Ishikawa (cell line): ENCODE measurements around the gene TAP1.

Experiments used
- CEBPB ChIP-seq: IDR thresholded peaks from 2 replicates; pipeline ENCODE4 v1.6.1; 2012
- CREB1 ChIP-seq: IDR thresholded peaks from 2 replicates; pipeline ENCODE4 v1.6.1; 2012; ENCODE audit warnings: low read depth
- EGR1 ChIP-seq: IDR thresholded peaks from 2 replicates; pipeline ENCODE4 v1.6.1; 2012
- EP300 ChIP-seq: IDR thresholded peaks from 2 replicates; pipeline ENCODE4 v1.6.1; 2012; ENCODE audit warnings: borderline replicate concordance
- FOXM1 ChIP-seq: IDR thresholded peaks from 2 replicates; pipeline ENCODE4 v1.6.1; 2012; ENCODE audit warnings: low read depth, borderline replicate concordance
- MAX ChIP-seq: IDR thresholded peaks from 2 replicates; pipeline ENCODE4 v1.6.1; 2012
- NFIC ChIP-seq: IDR thresholded peaks from 2 replicates; pipeline ENCODE4 v1.6.1; 2012
- RAD21 ChIP-seq: IDR thresholded peaks from 2 replicates; pipeline ENCODE4 v1.6.1; 2012; ENCODE audit warnings: low read depth
- REST ChIP-seq: IDR thresholded peaks from 2 replicates; pipeline ENCODE4 v1.6.1; 2012; ENCODE audit warnings: low read depth, mild to moderate bottlenecking
- TAF1 ChIP-seq: IDR thresholded peaks from 2 replicates; pipeline ENCODE4 v1.6.1; 2012; ENCODE audit warnings: low read depth, mild to moderate bottlenecking
- TCF12 ChIP-seq: IDR thresholded peaks from 2 replicates; pipeline ENCODE4 v1.6.1; 2012; ENCODE audit warnings: low read depth
- TEAD4 ChIP-seq: IDR thresholded peaks from 2 replicates; pipeline ENCODE4 v1.6.1; 2012
- USF1 ChIP-seq: IDR thresholded peaks from 2 replicates; pipeline ENCODE4 v1.6.1; 2012
- YY1 ChIP-seq: IDR thresholded peaks from 2 replicates; pipeline ENCODE4 v1.6.1; 2012; ENCODE audit warnings: low read depth
- ZBTB7A ChIP-seq: IDR thresholded peaks from 2 replicates; pipeline ENCODE4 v1.6.1; 2012; ENCODE audit warnings: low read depth

Gene TAP1

DNA sequence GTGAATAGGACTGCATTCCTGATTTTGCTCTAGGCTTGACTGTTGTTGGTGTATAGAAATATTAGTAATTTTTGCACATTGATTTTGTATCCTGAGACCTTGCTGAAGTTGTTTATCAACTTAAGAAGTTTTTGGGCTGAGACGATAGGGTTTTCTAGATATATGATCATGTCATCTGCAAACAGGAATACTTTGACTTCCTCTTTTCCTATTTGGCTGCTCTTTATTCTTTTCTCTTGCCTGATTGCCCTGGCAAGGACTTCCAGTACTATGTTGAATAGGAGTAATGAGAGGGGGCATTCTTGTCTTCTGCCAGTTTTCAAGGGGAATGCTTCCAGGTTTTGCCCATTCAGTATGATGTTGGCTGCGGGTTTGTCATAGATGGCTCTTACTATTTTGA lies 50.1 kb downstream of the TAP1 start:
- TF ChIP-seq RAD21 (no peak), TAF1 (no peak), ZBTB7A (no peak), MAX (no peak), FOXM1 (no peak), CEBPB (no peak), TCF12 (no peak), REST (no peak), USF1 (no peak), TEAD4 (no peak), YY1 (no peak), EP300 (no peak), EGR1 (no peak), CREB1 (no peak)

DNA sequence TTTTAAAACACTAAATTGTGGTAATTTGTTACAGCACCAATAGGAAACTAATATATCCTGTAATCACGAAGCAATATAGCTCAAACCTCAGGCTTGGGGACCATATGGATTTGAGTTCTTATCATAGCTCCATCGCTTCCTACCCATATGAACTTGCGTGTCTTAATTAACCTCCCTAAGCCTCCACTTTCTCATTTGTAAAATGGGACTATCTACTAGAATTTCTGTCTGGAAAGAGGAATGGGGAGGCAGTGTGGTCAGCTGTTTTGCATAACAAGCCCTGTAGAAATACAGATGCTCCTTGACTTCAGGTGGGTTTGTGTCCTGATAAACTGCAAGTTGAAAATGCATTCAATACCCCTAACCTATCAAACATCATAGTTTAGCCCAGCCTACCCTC lies 53.8 kb downstream of the TAP1 start:
- TF ChIP-seq EP300 (no peak), TCF12 (no peak), EGR1 (no peak), FOXM1 (no peak), CREB1 (no peak), YY1 (no peak), NFIC (no peak), REST (no peak), RAD21 (no peak), USF1 (no peak), MAX (no peak), CEBPB (no peak), ZBTB7A (no peak), TEAD4 (no peak), TAF1 (no peak)

GRCh38 chr6:32799168-32799567 lies 54.3 kb downstream of the TAP1 start:
- TF ChIP-seq CEBPB, result no peak
- no peak for TF ChIP-seq TCF12
- TF ChIP-seq EP300, result no peak
- TF ChIP-seq ZBTB7A, result no peak
- TF ChIP-seq RAD21, result no peak
- TF ChIP-seq USF1, result no peak
- no peak for TF ChIP-seq TEAD4
- no peak for TF ChIP-seq EGR1
- no peak for TF ChIP-seq NFIC
- TF ChIP-seq CREB1, result no peak
- no peak for TF ChIP-seq MAX

DNA sequence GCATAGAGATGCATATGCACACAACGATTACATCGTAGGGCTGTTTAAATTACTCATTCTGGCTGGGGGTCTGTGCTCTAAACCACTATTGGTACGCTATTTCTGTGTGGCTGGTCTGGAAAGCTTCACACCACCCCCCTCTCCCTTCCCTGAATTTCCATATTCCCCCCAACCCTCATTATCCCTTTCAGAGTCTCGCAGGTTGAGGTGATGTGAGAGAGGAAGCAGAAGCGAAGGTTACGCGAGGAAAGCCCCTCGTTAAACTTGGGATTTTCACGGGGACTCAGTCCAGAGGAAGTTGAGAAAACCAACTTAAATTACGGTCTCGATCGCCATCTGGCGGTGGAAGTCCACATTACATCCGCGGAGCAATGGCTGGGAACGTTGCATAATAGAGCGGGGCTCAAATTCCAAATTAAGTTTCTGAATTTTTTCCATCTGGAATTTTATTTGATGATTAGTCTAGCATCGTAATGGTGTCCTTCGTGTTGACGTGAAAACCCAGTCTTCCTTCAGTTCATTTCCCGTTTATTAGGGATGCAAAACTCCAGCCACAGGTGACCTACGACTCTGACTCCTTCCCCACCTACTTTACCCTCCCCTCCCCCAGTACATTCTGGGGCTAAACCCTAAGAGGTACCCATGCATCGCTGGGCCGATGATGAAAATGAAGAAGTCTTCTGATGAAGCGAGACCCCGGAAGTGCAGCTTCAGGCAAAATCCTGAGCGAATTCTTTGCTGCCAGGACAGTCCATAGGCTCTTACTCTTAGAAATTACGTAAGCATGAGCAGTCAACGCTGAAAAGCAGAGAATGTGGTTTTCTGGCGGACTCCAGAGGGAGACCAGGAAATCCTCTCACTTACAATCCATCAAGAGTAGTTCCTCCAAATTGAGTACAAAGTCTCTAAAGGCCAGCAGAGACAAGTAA lies 56.4 kb downstream of the TAP1 start:
- TF ChIP-seq ZBTB7A, result no peak
- peak; percentile 76 for TF ChIP-seq RAD21
- TF ChIP-seq USF1, result no peak
- no peak for TF ChIP-seq EGR1
- peak; percentile 80 for TF ChIP-seq CEBPB
